ENCODE measurements around the gene MSRB1. TPM values are rescaled to one million over a fixed set of nuclear protein-coding genes. Genes with fewer than 3 reads are reported as not detected.

MSRB1 gene
- polyA plus RNA-seq, 2 of the 4 experiments (the other 2 are of a cell fraction): 27.7 to 37.5 TPM

GRCh38 chr16:1916640-1916990, 26.4 kb downstream of the MSRB1 start:
- ATAC-seq (no peak), DNase-seq (ENCODE audit: low read depth in 1 of 2, low spot score in 1 of 2) (no peak), FAIRE-seq (no peak)
- ChIA-PET CTCF (interaction anchor here (0.7 to 4.4 kb wide), 5 partner anchors 12 to 54 kb away, joined by 3 to 27 read pairs (median 4); no protein-coding TSS in a partner anchor), POLR2A (no interaction called here)
- H3K4me2 ChIP-seq: no peak overlapping the region
- 33% methylated on average over 1 of the region's 5 CpGs for WGBS (ENCODE audit: missing lambda C conversion rate)
- no peak overlapping the region for H3K4me3 ChIP-seq
- TF ChIP-seq EP300 (IDR thresholded peaks at IDR 0.05): no peak
- TF ChIP-seq ESRRA (IDR thresholded peaks at IDR 0.05; ENCODE audit: borderline replicate concordance, low read length): no peak
- TF ChIP-seq EHF (CRISPR knock-in tag; IDR thresholded peaks at IDR 0.05): no peak
- TF ChIP-seq MAX (IDR thresholded peaks at IDR 0.05): no peak
- TF ChIP-seq RNF2 (IDR thresholded peaks at IDR 0.05; ENCODE audit: borderline replicate concordance, low read depth): no peak
- no peak for TF ChIP-seq FOXS1 (CRISPR knock-in tag; IDR thresholded peaks at IDR 0.05)
- TF ChIP-seq MYC (IDR thresholded peaks at IDR 0.05; ENCODE audit: borderline replicate concordance, low read length): no peak
- TF ChIP-seq ZSCAN20 (CRISPR knock-in tag; IDR thresholded peaks at IDR 0.05): no peak
- TF ChIP-seq NFE2L2 (conservative IDR thresholded peaks at IDR 0.05; ENCODE audit: low read length): no peak
- TF ChIP-seq BCL3 (IDR thresholded peaks at IDR 0.05): no peak
- TF ChIP-seq RARB (CRISPR knock-in tag; IDR thresholded peaks at IDR 0.05): no peak
- TF ChIP-seq USF2 (IDR thresholded peaks at IDR 0.05): no peak
- no peak overlapping the region for H3K27ac ChIP-seq
- H3K4me1 ChIP-seq: peaks cover 35% of the 10 kb centered on the region
- no peaks in the 10 kb centered on the region for H3K9me3 ChIP-seq

- TF ChIP-seq HOXA7 (CRISPR knock-in tag; IDR thresholded peaks at IDR 0.05) (no peak), ZC3H11A (IDR thresholded peaks at IDR 0.05) (no peak), PHF8 (IDR thresholded peaks at IDR 0.05; ENCODE audit: borderline replicate concordance, low read depth) (no peak), RAD21 (conservative IDR thresholded peaks at IDR 0.05 in 1 of 2, IDR thresholded peaks at IDR 0.05 in 1 of 2) (no peak), TFCP2L1 (CRISPR knock-in tag; IDR thresholded peaks at IDR 0.05) (no peak)
- ATAC-seq (no peak), DNase-seq (ENCODE audit: low read depth in 1 of 2, low spot score in 1 of 2) (no peak), FAIRE-seq (no peak)
- ChIA-PET POLR2A (no interaction called here), CTCF (interaction anchor here (0.6 to 4.4 kb wide), 8 partner anchors 7 to 176 kb away, joined by 3 to 27 read pairs (median 4); no protein-coding TSS in a partner anchor)
- H3K4me3 ChIP-seq: no peak overlapping the region
- peaks cover 35% of the 10 kb centered on the region for H3K4me1 ChIP-seq
- 81% methylated on average over 15 of the region's 25 CpGs for WGBS (ENCODE audit: missing lambda C conversion rate)
- H3K9me3 ChIP-seq: no peaks in the 10 kb centered on the region
- H3K27ac ChIP-seq: no peak overlapping the region
- H3K4me2 ChIP-seq: no peak overlapping the region
Observed at GRCh38 chr16:1915732-1916639, 27.0 kb downstream of the MSRB1 start.

GRCh38 chr16:1914988-1915387, 28.0 kb downstream of the MSRB1 start:
- ChIA-PET POLR2A (no interaction called here), CTCF (interaction anchor here (0.6 to 4.4 kb wide), 4 partner anchors 8 to 36 kb away, joined by 3 to 27 read pairs (median 4); no protein-coding TSS in a partner anchor)
- Histone ChIP-seq H3K4me2 (no peak overlapping the region), H3K9me3 (no peaks in the 10 kb centered on the region), H3K4me3 (no peak overlapping the region), H3K27ac (0 out of 6 replicates have a peak overlapping the region, but pooled peaks of 1 of the 2 experiments have one; percentile 8), H3K4me1 (peaks cover 33% of the 10 kb centered on the region)
- FAIRE-seq (no peak), DNase-seq (ENCODE audit: low read depth in 1 of 2, low spot score in 1 of 2) (no peak), ATAC-seq (no peak)
- 72% methylated on average over 8 of the region's 8 CpGs for WGBS (ENCODE audit: missing lambda C conversion rate)
- TF ChIP-seq HOXB13 (CRISPR knock-in tag; IDR thresholded peaks at IDR 0.05; ENCODE audit: low read depth): no peak
- no peak for TF ChIP-seq FOXS1 (CRISPR knock-in tag; IDR thresholded peaks at IDR 0.05)
- no peak for TF ChIP-seq RCOR1 (IDR thresholded peaks at IDR 0.05; ENCODE audit: low read depth, low read length)
- TF ChIP-seq ZFP36 (IDR thresholded peaks at IDR 0.05; ENCODE audit: borderline replicate concordance, partially characterized antibody): no peak
- no peak for TF ChIP-seq ESRRA (IDR thresholded peaks at IDR 0.05; ENCODE audit: borderline replicate concordance, low read length)
- no peak for TF ChIP-seq RARB (CRISPR knock-in tag; IDR thresholded peaks at IDR 0.05)
- TF ChIP-seq BCL3 (IDR thresholded peaks at IDR 0.05): no peak
- no peak for TF ChIP-seq NR3C1 (IDR thresholded peaks at IDR 0.05)
- TF ChIP-seq KDM5A (IDR thresholded peaks at IDR 0.05): no peak
- no peak for TF ChIP-seq JUNB (IDR thresholded peaks at IDR 0.05)

Data from A549 (cell line).